NB4 (cell line): ENCODE data around the gene SOX15.

Experiments
- DNase-seq: peaks from one replicate; pipeline ENCODE4 v3.0.0; 2010; ENCODE audit warnings: low read depth
- H3K4me3 ChIP-seq: one replicate; pipeline ENCODE4 v1.5.1; 2011; ENCODE audit warnings: mild to moderate bottlenecking, low read depth, low read length, moderate library complexity
- CTCF ChIP-seq: IDR thresholded peaks from one replicate; pipeline ENCODE4 v1.5.1; 2012; ENCODE audit warnings: low read depth, low read length
- MAX ChIP-seq: IDR thresholded peaks from 2 replicates; pipeline ENCODE4 v1.6.1; 2011; ENCODE audit warnings: low read depth, low read length
- MYC ChIP-seq: IDR thresholded peaks from 2 replicates; pipeline ENCODE4 v1.6.1; 2011; ENCODE audit warnings: low read depth, low read length
- POLR2A ChIP-seq: IDR thresholded peaks from 2 replicates; pipeline ENCODE4 v1.6.1; 2011; ENCODE audit warnings: mild to moderate bottlenecking; ENCODE audit not compliant: insufficient read length; ENCODE audit errors: extremely low read depth

SOX15 gene

GRCh38 chr17:7593296-7593695, 3.4 kb upstream of the SOX15 start:
- DNase-seq, result no peak
- TF ChIP-seq MAX (no peak), MYC (no peak), POLR2A (no peak), CTCF (no peak)
- no peak overlapping the region for H3K4me3 ChIP-seq

GRCh38 chr17:7592422-7593021, 2.6 kb upstream of the SOX15 start:
- DNase-seq, result no peak
- no peak for TF ChIP-seq POLR2A
- no peak for TF ChIP-seq CTCF
- TF ChIP-seq MYC, result no peak
- no peak for TF ChIP-seq MAX
- H3K4me3 ChIP-seq, result no peak overlapping the region

GRCh38 chr17:7591596-7591995, 1.7 kb upstream of the SOX15 start:
- DNase-seq, result no peak
- no peak overlapping the region for H3K4me3 ChIP-seq
- TF ChIP-seq MYC, result no peak
- TF ChIP-seq CTCF, result no peak
- no peak for TF ChIP-seq MAX
- no peak for TF ChIP-seq POLR2A

GRCh38 chr17:7590743-7591142, 849 bp upstream of the SOX15 start:
- H3K4me3 ChIP-seq, result no peak overlapping the region
- no peak for DNase-seq

GRCh38 chr17:7589204-7589868, 558 bp downstream of the SOX15 start:
- no peak for DNase-seq
- TF ChIP-seq CTCF (no peak), POLR2A (no peak), MAX (no peak), MYC (no peak)
- no peak overlapping the region for H3K4me3 ChIP-seq

More at GRCh38 chr17:7590743-7591142, 849 bp upstream of the SOX15 start:
- TF ChIP-seq MYC (no peak), MAX (no peak), CTCF (no peak), POLR2A (no peak)
